ENCODE measurements around the gene FCHSD2.

- TF ChIP-seq, protein P1, sequence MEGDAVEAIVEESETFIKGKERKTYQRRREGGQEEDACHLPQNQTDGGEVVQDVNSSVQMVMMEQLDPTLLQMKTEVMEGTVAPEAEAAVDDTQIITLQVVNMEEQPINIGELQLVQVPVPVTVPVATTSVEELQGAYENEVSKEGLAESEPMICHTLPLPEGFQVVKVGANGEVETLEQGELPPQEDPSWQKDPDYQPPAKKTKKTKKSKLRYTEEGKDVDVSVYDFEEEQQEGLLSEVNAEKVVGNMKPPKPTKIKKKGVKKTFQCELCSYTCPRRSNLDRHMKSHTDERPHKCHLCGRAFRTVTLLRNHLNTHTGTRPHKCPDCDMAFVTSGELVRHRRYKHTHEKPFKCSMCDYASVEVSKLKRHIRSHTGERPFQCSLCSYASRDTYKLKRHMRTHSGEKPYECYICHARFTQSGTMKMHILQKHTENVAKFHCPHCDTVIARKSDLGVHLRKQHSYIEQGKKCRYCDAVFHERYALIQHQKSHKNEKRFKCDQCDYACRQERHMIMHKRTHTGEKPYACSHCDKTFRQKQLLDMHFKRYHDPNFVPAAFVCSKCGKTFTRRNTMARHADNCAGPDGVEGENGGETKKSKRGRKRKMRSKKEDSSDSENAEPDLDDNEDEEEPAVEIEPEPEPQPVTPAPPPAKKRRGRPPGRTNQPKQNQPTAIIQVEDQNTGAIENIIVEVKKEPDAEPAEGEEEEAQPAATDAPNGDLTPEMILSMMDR (conservative IDR thresholded peaks at IDR 0.05) = no peak
- no peak for TF ChIP-seq EZH2 (IDR thresholded peaks at IDR 0.05; ENCODE audit: low read depth)
Measured at GRCh38 chr11:73004088-73004487, 138.0 kb downstream of the FCHSD2 start.

All from PC-9 (cell line).